ENCODE results near the gene PITPNC1.
A peak's percentile ranks its signal among the peaks of the same experiment; 100 is the strongest.
"Not testable (repeated sequence)": the region's sequence is repeated elsewhere in the genome, so short reads cannot be mapped to it uniquely, and the experiment has no call there.

PITPNC1 gene

GRCh38 chr17:67672592-67673335, 295.7 kb downstream of the PITPNC1 start:
- DNase-seq (ENCODE audit: low read depth in 2 of 2, low spot score in 1 of 2), result no peak

GRCh38 chr17:67675481-67675880, 298.4 kb downstream of the PITPNC1 start:
- no peak for DNase-seq (ENCODE audit: low read depth in 2 of 2, low spot score in 1 of 2)

- no peak for DNase-seq (ENCODE audit: low read depth in 2 of 2, low spot score in 1 of 2)
Measured at GRCh38 chr17:67676305-67676704, 299.2 kb downstream of the PITPNC1 start.

GRCh38 chr17:67678414-67678813, 301.3 kb downstream of the PITPNC1 start:
- DNase-seq (ENCODE audit: low read depth in 2 of 2, low spot score in 1 of 2), result no peak

GRCh38 chr17:67679225-67679624, 302.1 kb downstream of the PITPNC1 start:
- DNase-seq (ENCODE audit: low read depth in 2 of 2, low spot score in 1 of 2), result no peak

- DNase-seq (ENCODE audit: low read depth in 2 of 2, low spot score in 1 of 2), result no peak
Measured at GRCh38 chr17:67679721-67680120, 302.6 kb downstream of the PITPNC1 start.

GRCh38 chr17:67680445-67681224, 303.6 kb downstream of the PITPNC1 start:
- no peak for DNase-seq (ENCODE audit: low read depth in 2 of 2, low spot score in 1 of 2)

- DNase-seq (ENCODE audit: low read depth in 2 of 2, low spot score in 1 of 2), result no peak
Measured at GRCh38 chr17:67682196-67682595, 305.1 kb downstream of the PITPNC1 start.

GRCh38 chr17:67685351-67685750, 308.3 kb downstream of the PITPNC1 start:
- DNase-seq (ENCODE audit: low read depth in 2 of 2, low spot score in 1 of 2), result no peak

GRCh38 chr17:67686241-67686640, 309.2 kb downstream of the PITPNC1 start:
- no peak for DNase-seq (ENCODE audit: low read depth in 2 of 2, low spot score in 1 of 2)

- no peak for DNase-seq (ENCODE audit: low read depth in 2 of 2, low spot score in 1 of 2)
Measured at GRCh38 chr17:67687511-67687910, 310.4 kb downstream of the PITPNC1 start.

- DNase-seq (ENCODE audit: low read depth in 2 of 2, low spot score in 1 of 2), result peak in 1 of 2 donors; percentile 11
Measured at GRCh38 chr17:67689534-67690177, 312.6 kb downstream of the PITPNC1 start.

GRCh38 chr17:67693811-67694210, 316.7 kb downstream of the PITPNC1 start:
- DNase-seq (ENCODE audit: low read depth in 2 of 2, low spot score in 1 of 2), result no peak

- DNase-seq (ENCODE audit: low read depth in 2 of 2, low spot score in 1 of 2), result no peak
Measured at GRCh38 chr17:67696347-67696746, 319.3 kb downstream of the PITPNC1 start.

- DNase-seq (ENCODE audit: low read depth in 2 of 2, low spot score in 1 of 2), result no peak
Measured at GRCh38 chr17:67696853-67697498, 319.9 kb downstream of the PITPNC1 start.

- no peak for DNase-seq (ENCODE audit: low read depth in 2 of 2, low spot score in 1 of 2)
Measured at GRCh38 chr17:67700037-67700724, 323.1 kb downstream of the PITPNC1 start.

- DNase-seq (ENCODE audit: low read depth in 2 of 2, low spot score in 1 of 2), result no peak
Measured at GRCh38 chr17:67700725-67701119, 323.6 kb downstream of the PITPNC1 start.

- not testable (repeated sequence) for DNase-seq (ENCODE audit: low read depth in 2 of 2, low spot score in 1 of 2)
Measured at GRCh38 chr17:67702861-67703260, 325.8 kb downstream of the PITPNC1 start.

- no peak for DNase-seq (ENCODE audit: low read depth in 2 of 2, low spot score in 1 of 2)
Measured at GRCh38 chr17:67707442-67707841, 330.4 kb downstream of the PITPNC1 start.

GRCh38 chr17:67708378-67708777, 331.3 kb downstream of the PITPNC1 start:
- DNase-seq (ENCODE audit: low read depth in 2 of 2, low spot score in 1 of 2), result no peak

GRCh38 chr17:67711916-67712315, 334.8 kb downstream of the PITPNC1 start:
- DNase-seq (ENCODE audit: low read depth in 2 of 2, low spot score in 1 of 2), result no peak

Measured in stimulated activated CD8-positive, alpha-beta memory T cell treated with anti-CD3 and anti-CD28 coated beads, Interleukin-4, amount 100 ng/mL, for 1 hour (primary cell).